Endothelial cell of hepatic sinusoid (primary cell): Measurements from ENCODE around the gene LIMS1.
"Not testable (repeated sequence)": the region's sequence is repeated elsewhere in the genome, so short reads cannot be mapped to it uniquely, and the experiment has no call there.

Experiments used
- in situ Hi-C: cut with HindIII; loops from 2 replicates; pipeline ENCODE4 v1.10.0; 2017; ENCODE audit warnings: low sequenced_read_pairs

The LIMS1 gene

DNA sequence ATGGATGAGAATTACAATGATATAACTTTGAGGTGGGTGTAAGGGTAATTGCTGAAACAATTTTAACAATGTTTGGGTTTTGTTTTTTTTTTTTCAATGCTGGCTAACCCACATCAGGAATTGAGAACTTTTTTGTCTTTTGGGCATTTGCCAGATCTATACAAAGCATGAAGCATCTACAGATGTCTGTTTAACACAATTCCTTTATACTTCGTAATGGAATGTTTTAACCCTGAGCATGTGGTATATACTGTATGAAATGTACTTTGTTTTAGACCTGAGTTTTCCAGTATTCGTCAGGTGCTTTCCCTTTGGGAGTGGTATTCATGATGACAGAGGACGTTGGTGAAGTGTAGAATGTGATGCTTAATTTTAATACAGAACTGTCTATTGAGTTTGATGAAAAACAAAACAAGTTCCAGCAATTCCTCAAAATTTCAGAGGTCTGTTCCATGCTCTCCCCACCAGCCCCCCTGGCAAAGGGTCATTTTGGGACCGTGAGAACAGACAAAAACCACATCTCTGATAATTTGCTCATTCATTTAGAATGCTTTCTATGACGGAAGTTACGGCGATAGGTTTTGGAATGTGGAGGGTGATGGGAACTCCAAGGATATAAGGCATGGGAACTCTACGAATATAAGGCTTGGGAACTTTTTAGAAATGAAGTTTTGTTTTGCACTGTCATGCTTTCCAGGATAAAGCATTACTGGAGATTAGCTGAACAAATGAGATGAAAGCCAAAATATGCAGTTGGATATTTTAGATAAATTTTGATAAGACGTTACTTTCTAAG, 14.1 kb downstream of the LIMS1 start:
- in situ Hi-C loops, result no loop called here

DNA sequence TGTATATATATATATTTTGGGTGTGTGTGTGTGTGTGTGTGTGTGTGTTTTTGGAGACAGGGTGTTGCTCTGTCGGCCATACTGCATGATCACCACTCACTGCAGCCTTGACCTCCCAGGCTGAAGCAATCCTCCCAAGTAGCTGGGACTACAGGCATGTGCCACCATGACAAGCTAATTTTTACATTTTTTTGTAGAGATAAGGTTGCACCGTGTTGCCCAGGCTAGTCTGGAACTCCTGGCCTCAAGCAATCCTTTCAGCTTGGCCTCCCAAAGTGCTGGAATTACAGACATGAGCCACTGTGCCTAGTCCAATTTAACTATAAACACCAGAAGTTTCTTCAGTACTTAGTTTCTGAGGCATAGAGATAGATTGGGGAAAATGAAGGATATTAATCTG, 18.3 kb downstream of the LIMS1 start:
- in situ Hi-C loops, result no loop called here

DNA sequence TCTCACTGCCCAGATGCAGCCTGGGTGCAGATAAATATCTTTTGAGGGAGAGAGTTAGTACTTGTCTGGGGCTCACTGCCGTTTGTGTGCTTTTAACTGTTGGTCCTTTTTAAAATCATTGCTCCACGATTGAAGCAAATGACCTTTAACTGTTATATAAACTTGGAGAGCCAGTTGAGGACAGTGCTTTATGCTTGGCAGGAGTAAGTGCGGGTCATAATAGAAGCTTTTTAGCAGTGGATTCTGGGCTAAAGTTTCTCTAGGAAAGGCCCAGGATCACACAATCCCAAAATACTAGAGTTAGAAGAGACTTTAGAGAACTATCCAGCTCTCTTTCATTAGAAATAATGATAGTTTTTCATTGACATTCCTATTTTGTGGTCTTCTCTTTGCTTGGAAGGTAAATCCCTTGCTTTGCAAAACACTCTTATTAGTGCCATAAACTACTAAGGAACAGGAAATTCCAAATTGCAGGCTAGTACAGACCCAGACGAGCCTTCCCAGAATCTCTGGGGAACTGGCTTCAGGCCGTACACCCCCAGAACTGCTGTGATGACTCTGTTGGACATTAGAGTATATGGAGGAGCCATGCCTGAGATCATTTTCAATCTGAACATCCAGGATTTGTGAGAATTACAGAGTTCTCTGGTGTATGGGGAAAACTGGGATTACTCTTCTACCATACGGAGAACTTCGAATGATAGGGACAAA, 19.1 kb downstream of the LIMS1 start:
- in situ Hi-C loops, result no loop called here

DNA sequence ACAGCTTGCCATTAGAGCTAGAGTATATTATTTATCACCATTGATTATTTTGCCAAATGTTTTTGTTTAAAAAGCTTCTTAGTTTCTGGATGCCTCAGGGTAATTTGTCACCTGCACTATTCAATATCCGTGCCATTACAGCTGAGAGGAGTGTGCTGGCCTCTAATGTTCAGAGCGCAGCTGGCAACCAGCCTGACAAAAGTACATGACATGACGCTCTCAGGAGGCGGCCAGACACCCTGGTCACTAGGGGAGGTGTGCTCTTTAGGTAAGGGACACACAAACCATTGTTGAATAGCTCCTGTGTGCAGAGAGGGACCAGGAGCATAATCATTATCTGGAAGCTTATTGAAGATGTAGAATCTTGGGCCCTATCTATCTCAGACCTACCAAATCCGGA, 20.3 kb downstream of the LIMS1 start:
- in situ Hi-C loops, result no loop called here

DNA sequence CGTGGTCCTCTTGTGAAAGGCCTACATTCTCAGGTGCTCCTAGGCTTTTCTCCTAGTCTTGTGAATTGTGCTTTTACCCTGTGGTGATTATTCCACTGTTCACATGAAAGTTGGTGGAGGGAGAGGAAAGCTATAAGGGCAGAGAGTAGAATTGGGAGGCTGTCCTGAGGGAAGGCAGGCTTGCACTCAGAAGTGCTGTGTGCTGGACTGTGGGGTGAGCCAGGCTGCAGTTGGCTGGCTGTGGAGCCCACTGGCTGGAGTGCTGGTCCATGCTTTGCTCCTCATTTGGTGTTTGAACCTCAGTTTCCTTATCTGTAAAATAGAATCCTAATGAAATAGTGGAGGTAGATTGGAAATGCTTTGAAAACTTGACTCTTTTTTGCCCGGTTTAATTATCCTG, 21.3 kb downstream of the LIMS1 start:
- in situ Hi-C loops, result no loop called here

DNA sequence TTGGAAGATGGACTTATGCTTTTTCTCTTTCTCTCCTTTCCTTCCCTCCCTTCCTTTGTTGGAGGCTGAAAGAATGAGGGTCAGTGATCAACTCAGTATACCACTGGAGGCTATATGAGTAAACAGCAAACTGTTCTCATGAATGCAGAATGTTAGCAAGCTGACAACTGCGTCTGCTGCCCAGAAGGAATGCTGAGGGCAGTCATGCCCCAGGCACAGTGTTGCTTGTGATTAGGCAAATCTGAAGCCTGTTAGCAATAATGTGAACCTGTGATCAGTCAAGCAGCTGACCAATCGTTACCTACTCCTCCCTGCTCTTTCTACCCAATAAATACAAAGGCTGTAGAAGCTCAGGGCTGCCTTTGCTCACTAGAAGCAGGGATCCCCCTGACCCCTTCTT, 22.3 kb downstream of the LIMS1 start:
- in situ Hi-C loops, result not testable (repeated sequence)

DNA sequence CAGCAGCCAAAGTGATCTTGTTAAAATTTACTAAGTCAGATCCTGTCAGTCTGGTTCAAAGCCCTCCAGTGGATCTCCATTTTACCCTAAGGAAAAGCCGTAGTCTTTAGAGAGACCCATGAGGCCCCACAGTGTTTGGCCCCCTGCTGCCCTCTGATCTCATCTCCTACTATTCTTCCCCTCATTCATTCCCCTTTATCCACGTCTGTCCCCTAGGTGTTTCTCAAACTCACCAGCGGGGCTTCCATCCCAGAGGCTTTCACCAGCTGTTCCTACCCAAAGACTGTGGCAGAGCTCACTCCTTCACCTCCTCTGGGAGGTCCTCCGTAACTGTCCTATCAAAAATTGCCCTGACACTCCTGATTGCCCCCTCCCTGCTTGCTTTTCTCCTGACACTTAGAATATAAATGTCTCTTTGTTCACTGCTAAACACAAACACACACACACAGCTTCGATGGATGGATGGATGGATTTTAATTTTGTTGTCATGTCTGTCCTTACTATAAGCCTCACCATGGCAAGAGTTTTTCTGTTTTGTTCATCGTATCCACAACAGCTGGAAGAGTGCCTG, 26.1 kb downstream of the LIMS1 start:
- in situ Hi-C loops, result no loop called here

DNA sequence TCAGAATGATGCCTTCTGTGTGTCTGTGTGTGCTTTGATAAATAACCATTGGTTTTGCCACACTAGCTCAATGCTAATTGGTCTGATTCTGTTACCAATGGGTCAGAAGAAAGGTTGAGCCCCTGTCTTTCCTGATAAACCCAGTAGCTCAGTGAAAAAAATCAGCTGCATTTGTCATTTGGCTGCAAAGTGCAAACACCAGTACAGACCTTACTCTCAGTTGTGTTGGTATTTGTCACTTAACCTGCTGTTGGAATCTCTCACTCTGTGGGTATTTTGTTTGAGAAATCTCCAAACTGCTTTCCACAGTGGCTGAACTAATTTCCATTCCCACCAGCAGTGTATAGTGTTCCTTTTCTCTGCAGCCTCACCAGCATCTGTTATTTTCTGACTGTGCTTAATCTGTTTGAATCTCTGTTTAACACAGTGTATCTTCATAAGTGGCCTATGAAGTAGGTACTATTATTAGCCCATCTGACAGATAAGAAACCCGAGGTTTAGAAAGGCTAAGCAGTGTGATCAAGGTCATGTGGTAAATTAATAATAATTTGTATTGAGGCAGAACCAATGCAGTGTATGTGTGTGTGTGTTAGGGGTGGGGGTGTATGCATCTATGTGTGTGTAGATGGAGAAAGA, 26.7 kb downstream of the LIMS1 start:
- in situ Hi-C loops, result no loop called here

DNA sequence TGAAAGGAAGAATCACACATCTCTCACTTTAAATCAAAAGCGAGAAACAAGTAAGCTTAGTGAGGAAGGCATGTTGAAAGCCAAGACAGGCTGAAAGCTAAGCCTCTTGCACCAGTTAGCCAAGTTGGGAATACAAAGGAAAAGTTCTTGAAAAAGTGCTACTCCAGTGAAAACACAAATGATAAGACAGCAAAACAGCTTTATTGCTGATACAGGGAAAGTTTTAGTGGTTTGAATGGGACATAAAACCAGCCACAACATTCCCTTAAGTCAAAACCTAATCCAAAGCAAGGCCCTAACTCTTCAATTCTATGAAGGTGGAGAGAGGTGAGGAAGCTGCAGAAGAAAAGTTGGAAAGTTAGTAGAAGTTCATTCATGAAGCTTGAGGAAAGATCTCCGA, 28.0 kb downstream of the LIMS1 start:
- in situ Hi-C loops, result no loop called here

DNA sequence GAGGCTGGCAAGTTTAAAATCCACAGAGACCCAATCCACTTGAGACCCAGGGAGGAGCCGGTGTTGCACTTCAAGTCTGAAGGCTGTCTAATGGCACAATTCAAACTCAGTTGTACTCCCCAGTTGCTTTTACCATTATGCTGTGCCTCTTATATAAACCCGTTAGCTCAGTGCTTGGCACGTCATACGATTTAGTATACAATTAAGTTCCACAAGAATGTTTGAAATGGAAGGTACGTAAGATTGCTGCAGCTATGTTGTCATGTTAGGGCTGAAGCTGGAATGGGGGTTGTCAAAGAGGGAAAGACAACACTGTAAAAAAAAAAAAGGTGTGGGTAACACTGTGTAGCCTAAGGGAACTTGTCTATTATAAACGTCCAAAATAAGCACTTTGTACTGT, 30.2 kb downstream of the LIMS1 start:
- in situ Hi-C loops, result no loop called here

DNA sequence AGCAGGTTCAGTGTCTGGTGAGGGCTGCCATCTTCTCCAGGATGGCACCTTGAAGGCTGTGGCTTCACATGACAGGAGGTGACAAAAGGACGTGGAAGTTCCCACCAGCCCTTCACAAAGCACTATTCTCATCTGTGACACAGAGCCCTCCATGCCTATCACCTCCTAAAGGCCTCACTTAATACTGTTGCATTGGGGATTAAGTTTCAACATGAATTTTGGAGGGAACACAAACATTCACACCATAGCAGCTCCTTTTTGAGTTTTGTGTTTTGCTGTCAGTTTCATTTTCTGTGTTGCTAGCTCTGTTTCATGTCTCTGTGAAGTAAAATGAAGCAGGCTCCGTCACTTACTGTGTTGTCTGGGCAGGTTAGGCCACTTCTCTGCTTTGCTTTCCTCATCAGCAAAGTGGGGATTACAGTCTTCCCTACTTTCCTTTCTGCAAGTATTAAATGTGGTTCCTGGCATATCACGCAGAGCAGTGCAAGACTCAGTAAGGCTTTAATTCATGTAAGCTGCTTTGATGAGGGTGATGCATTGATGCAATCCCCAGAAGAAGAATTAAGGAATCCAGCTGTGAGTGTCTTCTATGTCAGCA, 31.6 kb downstream of the LIMS1 start:
- in situ Hi-C loops, result no loop called here

DNA sequence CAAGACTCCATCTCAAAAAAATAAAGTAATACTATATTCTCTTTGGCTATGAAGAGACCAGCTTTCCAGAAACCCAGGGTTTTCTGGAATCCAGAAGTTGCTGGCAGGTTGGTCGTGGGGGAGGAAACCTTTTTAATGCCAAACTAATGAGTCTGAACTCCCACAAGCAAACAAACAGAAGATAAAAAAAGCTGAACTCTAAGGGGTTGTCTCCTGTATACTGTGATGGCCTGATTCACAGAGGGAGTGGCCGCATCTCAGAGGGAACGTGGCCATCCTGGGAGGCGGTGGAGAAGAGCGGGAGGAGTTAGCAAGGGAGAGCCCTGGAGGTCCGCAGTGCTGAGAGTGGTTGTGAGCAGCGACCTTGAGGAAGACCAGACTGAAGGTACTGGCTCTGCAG, 36.1 kb downstream of the LIMS1 start:
- in situ Hi-C loops, result loop anchor here (10.0 kb wide), 1 partner anchor 106 kb away; no protein-coding TSS in a partner anchor

DNA sequence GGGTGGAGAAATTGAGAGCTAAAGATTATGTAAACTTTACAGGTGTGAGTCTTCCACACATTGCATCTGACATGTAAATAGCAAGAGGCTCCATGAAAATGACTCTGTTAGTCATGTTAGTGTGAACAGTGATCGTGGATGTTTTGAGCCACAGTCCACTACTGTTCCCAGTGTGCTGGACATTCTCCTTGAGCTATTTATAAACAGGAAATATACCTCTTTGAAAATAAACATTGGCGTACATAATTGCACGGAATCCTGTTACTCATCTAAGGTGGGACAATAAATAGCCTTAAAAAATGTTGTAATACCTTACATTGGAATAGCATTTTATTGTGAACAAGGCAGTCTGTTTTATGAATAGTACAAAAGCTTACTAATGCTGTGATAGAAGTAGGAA, 37.0 kb downstream of the LIMS1 start:
- in situ Hi-C loops, result loop anchor here (10.0 kb wide), 1 partner anchor 106 kb away; no protein-coding TSS in a partner anchor

DNA sequence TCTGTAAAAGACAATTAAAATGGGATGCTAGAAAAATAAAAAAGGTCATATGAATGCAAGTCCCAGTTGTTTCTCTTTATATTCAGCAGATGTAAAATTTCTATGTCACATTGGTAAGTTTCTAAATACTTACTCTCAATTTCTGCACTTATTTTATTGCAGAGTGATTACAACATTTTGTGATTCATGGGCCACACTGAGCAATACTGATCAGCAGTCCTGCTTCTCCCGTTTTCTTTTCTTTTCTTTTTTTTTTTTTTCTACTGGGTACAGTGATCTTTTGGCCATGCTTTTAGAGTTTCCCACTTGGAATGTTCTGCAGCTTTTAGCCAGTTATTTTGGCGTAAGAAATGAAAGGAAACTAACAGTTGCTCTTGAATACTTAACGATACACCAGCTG, 38.8 kb downstream of the LIMS1 start:
- in situ Hi-C loops, result loop anchor here (10.0 kb wide), 1 partner anchor 108 kb away; no protein-coding TSS in a partner anchor

DNA sequence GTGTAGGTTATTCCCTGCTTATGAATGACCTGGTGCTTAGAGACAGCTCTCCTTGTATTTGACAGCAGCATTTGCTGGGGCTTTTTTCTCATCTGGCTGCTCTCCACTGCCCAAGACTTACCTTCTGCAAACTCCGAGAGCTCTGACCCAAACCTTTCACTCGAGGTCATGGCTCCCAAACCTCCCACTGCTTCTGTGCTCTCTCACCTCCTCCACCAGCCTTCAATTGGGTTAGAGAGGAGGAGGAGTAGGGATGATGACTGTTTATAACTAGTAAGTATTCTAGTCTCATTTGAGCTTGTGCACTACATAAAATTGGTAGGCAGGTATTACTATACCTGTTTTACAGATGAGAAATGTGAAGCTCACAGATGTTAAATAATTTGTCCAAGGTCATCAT, 40.1 kb downstream of the LIMS1 start:
- in situ Hi-C loops, result loop anchor here (10.0 kb wide), 1 partner anchor 110 kb away; no protein-coding TSS in a partner anchor

DNA sequence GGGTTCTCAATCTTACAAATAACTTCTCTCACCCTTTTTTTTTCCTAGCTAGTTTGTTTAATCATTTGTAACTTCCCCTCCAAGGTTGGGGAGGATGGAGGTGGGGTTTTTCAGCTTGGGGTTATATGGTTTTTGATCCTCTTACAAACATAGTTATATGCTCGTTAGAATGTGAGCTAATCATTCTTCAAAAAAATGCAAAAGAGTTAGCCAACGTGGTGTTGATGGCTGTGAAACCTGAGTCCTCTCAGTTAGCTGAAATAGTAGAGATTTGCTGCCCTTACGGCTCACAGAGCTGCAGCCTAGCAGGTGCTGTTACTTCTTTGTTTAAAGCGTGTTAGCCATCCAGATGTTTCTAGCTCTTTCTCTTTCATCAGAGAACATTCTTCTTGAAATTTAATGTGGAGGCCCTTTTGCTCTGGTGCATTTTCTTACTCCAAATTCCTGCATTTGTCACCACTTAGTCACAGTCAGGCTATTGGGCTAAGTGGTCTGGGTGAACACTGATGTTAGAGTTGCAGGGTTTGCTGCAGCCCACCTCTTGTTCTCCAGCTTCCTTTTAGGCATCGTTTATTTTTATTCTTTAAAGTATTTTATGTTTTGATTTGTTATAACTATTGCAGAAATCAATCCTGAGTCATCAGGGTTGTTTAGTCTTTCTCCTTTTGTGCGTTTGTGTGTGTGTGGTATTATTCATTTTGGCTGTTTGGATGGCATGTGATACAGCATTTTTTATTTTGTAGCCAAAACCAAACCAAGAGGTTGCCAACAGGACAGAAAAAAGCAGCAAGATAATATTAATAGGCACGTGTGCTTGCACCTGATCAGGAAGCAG, 41.1 kb downstream of the LIMS1 start:
- in situ Hi-C loops, result loop anchor here (10.0 kb wide), 1 partner anchor 111 kb away; no protein-coding TSS in a partner anchor

DNA sequence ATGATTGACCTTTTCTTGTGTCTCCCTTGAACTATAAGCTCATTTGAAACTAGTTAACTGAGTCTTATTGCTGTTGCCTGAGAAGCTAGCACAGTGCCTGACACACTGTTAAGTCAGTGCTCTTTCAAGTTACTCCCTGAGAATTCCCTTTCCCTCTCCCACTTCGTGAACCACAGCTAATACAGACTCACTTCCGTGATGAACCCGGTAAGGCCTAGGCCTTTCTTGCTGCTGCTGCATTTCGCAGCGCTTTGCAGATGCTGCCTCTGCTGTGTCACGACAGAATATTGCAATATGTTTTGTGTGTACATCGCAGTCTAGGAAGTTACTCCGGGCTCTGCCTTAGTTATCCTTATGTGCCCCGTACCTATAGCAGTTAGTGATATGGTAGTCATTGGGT, 42.8 kb downstream of the LIMS1 start:
- in situ Hi-C loops, result loop anchor here (10.0 kb wide), 1 partner anchor 112 kb away; no protein-coding TSS in a partner anchor

DNA sequence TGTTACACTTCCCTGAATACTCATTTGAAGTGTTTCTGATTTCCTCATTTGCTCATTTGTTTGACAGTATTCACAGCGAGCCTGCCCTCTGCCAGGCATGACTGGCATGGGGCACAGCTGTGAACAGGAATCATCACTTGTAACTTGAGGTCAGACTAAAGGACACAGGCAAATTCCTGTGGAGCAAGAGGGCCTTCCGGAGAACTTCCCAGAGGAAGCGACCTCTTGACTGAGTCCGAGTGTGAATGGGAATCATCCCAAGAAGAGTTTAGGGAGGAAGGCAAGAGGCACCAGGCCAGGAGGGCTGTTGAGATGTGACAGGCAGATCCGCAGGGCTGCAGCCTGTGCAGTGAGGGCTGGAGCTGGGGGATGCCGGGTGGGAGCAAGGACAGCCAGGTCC, 45.4 kb downstream of the LIMS1 start:
- in situ Hi-C loops, result loop anchor here (10.0 kb wide), 1 partner anchor 115 kb away; no protein-coding TSS in a partner anchor

DNA sequence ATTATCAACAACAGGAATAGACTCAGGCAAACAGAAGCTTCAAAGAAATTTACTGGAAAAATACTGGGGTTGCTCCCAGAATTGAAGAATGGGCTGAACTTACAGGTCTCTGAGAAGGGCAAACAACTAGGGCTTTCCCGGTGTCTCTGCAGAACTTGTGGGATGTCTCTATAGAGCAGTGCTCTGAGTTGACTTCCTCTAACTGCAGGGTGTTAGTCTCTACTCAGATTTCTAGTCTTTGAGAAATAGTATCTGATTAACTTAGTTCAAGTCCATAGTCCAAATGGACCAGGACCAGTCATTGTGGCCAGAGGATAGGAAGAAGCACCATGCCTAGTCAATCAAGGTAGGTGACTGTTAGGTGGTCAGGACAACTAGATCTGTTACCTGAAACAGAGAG, 45.8 kb downstream of the LIMS1 start:
- in situ Hi-C loops, result no loop called here
